Measurements from ENCODE around the gene FRMD8. TPM values are rescaled to one million over a fixed set of nuclear protein-coding genes. Genes with fewer than 3 reads are reported as not detected.

Gene FRMD8
- total and polyA plus RNA-seq, 2 experiments from 2014 or later = 25.4 to 106 TPM

- H3K9me3 ChIP-seq (ENCODE audit: low read depth) = no peaks in the 10 kb centered on the region
- H3K9me2 ChIP-seq (ENCODE audit: insufficient read depth) = no peaks in the 10 kb centered on the region
- peaks cover 59% of the 10 kb centered on the region for H3F3A ChIP-seq (ENCODE audit: insufficient read depth)
- no peak for DNase-seq
- H3K79me2 ChIP-seq (ENCODE audit: insufficient read depth) = peaks cover 82% of the 10 kb centered on the region
- H3K4me1 ChIP-seq (ENCODE audit: insufficient read depth) = peaks cover 50% of the 10 kb centered on the region
- peak overlapping the region; percentile 100 for H3K27ac ChIP-seq
- H4K20me1 ChIP-seq (ENCODE audit: insufficient read depth) = peaks cover 10% of the 10 kb centered on the region
- H3K4me3 ChIP-seq = peak overlapping the region; percentile 65
- peaks cover 16% of the 10 kb centered on the region for H3K36me3 ChIP-seq (ENCODE audit: low read depth)
- 8 to 14% methylated on average over 7 of the region's 7 CpGs for WGBS, 2 experiments (ENCODE audit: low coverage in 1 of 2, low lambda C conversion rate in 2 of 2, missing lambda C conversion rate in 2 of 2)
- TF ChIP-seq EZH2phosphoT487 (IDR thresholded peaks at IDR 0.05; ENCODE audit: insufficient read depth, low read depth) = no peak
- no peak for TF ChIP-seq EZH2 (IDR thresholded peaks at IDR 0.05; ENCODE audit: insufficient read depth, poor library complexity, severe bottlenecking)
- H3K9ac ChIP-seq = peak overlapping the region; percentile 100
- in situ Hi-C loops (cut with MboI) = no loop called here
- H3K4me2 ChIP-seq (ENCODE audit: unreplicated experiment) = peak overlapping the region; percentile 85
- no peaks in the 10 kb centered on the region for H3K27me3 ChIP-seq (replicated peaks; ENCODE audit: insufficient read depth)
- no peak overlapping the region for H2AFZ ChIP-seq
These were observed 33.0 kb downstream of the FRMD8 start for GRCh38 chr11:65419460-65419771.

DNA sequence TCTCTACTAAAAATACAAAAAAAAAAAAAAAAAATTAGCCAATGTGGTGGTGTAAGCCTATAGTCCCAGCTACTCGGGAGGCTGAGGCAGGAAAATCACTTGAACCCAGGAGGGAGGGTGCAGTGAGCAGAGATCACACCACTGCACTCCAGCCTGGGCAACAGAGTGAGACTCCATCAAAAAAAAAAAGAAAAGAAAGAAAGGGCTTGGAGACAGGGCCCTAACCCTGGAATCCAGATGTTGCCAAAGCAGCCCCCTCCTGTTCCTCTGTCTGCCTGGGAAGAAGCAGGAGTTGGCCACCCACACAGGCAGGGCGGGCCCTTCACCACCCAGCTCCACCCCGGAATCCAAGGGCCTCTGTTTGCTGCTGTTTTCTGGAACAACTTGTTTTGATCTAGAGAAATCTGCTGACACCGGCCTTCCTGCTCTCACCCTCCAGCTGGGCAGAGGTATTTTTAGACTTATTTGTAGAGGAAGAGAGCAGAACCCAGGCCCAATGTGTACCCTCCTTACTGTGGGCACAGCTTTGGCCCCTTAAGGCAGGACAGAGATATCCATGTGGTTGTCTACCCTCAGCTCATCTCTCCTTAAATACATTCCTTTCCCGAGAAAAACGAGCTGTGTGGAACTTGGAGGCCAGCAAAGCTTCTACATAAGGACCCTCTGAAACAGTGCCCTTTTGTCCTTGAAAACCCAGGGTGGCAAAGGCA is 33.5 kb downstream of the FRMD8 start:
- Histone ChIP-seq H2AFZ (no peak overlapping the region), H3K27ac (peak overlapping the region; percentile 100), H4K20me1 (ENCODE audit: insufficient read depth) (peaks cover 15% of the 10 kb centered on the region), H3K9me2 (ENCODE audit: insufficient read depth) (no peaks in the 10 kb centered on the region), H3K4me2 (ENCODE audit: unreplicated experiment) (peak overlapping the region; percentile 96), H3F3A (ENCODE audit: insufficient read depth) (peaks cover 60% of the 10 kb centered on the region), H3K4me1 (ENCODE audit: insufficient read depth) (peaks cover 47% of the 10 kb centered on the region), H3K27me3 (replicated peaks; ENCODE audit: insufficient read depth) (no peaks in the 10 kb centered on the region), H3K9me3 (ENCODE audit: low read depth) (no peaks in the 10 kb centered on the region), H3K9ac (peak overlapping the region; percentile 100), H3K36me3 (ENCODE audit: low read depth) (peaks cover 21% of the 10 kb centered on the region), H3K4me3 (peak overlapping the region; percentile 65), H3K79me2 (ENCODE audit: insufficient read depth) (peaks cover 84% of the 10 kb centered on the region)
- TF ChIP-seq EZH2phosphoT487 (IDR thresholded peaks at IDR 0.05; ENCODE audit: insufficient read depth, low read depth) = no peak
- no peak for TF ChIP-seq EZH2 (IDR thresholded peaks at IDR 0.05; ENCODE audit: insufficient read depth, poor library complexity, severe bottlenecking)
- peak; percentile 96 for DNase-seq
- in situ Hi-C loops (cut with MboI) = no loop called here
- 0 to 5% methylated on average over 6 of the region's 6 CpGs for WGBS, 2 experiments (ENCODE audit: low coverage in 1 of 2, low lambda C conversion rate in 2 of 2, missing lambda C conversion rate in 2 of 2)

GRCh38 chr11:65420506-65420905 is 34.1 kb downstream of the FRMD8 start:
- Histone ChIP-seq H4K20me1 (ENCODE audit: insufficient read depth) (peaks cover 21% of the 10 kb centered on the region), H3K9me3 (ENCODE audit: low read depth) (no peaks in the 10 kb centered on the region), H3K36me3 (ENCODE audit: low read depth) (peaks cover 27% of the 10 kb centered on the region), H2AFZ (no peak overlapping the region), H3K4me2 (ENCODE audit: unreplicated experiment) (peak overlapping the region; percentile 96), H3K79me2 (ENCODE audit: insufficient read depth) (peaks cover 84% of the 10 kb centered on the region), H3K27ac (peak overlapping the region; percentile 100), H3K4me1 (ENCODE audit: insufficient read depth) (peaks cover 47% of the 10 kb centered on the region), H3K9me2 (ENCODE audit: insufficient read depth) (no peaks in the 10 kb centered on the region), H3K9ac (peak overlapping the region; percentile 100), H3F3A (ENCODE audit: insufficient read depth) (peaks cover 60% of the 10 kb centered on the region), H3K4me3 (peak overlapping the region; percentile 65), H3K27me3 (replicated peaks; ENCODE audit: insufficient read depth) (no peaks in the 10 kb centered on the region)
- in situ Hi-C loops (cut with MboI) = no loop called here
- TF ChIP-seq EZH2 (IDR thresholded peaks at IDR 0.05; ENCODE audit: insufficient read depth, poor library complexity, severe bottlenecking) (no peak), EZH2phosphoT487 (IDR thresholded peaks at IDR 0.05; ENCODE audit: insufficient read depth, low read depth) (no peak)
- no peak for DNase-seq
- 6 to 7% methylated on average over 2 of the region's 2 CpGs for WGBS, 2 experiments (ENCODE audit: low coverage in 1 of 2, low lambda C conversion rate in 2 of 2, missing lambda C conversion rate in 2 of 2)

GRCh38 chr11:65420979-65421793 is 34.7 kb downstream of the FRMD8 start:
- H3K9ac ChIP-seq = peak overlapping the region; percentile 100

More at GRCh38 chr11:65420979-65421793, 34.7 kb downstream of the FRMD8 start:
- in situ Hi-C loops (cut with MboI) = no loop called here
- WGBS, 2 experiments (ENCODE audit: low coverage in 1 of 2, low lambda C conversion rate in 2 of 2, missing lambda C conversion rate in 2 of 2) = 1 to 3% methylated on average over 14 to 15 of the region's 15 CpGs
- peak overlapping the region; percentile 97 for H3K4me2 ChIP-seq (ENCODE audit: unreplicated experiment)
- no peaks in the 10 kb centered on the region for H3K9me2 ChIP-seq (ENCODE audit: insufficient read depth)
- H4K20me1 ChIP-seq (ENCODE audit: insufficient read depth) = peaks cover 28% of the 10 kb centered on the region
- H3F3A ChIP-seq (ENCODE audit: insufficient read depth) = peaks cover 62% of the 10 kb centered on the region
- no peaks in the 10 kb centered on the region for H3K27me3 ChIP-seq (replicated peaks; ENCODE audit: insufficient read depth)
- peak overlapping the region; percentile 93 for H3K4me3 ChIP-seq
- peak; percentile 99 for DNase-seq
- H3K27ac ChIP-seq = peak overlapping the region; percentile 100
- TF ChIP-seq EZH2 (IDR thresholded peaks at IDR 0.05; ENCODE audit: insufficient read depth, poor library complexity, severe bottlenecking) = no peak
- TF ChIP-seq EZH2phosphoT487 (IDR thresholded peaks at IDR 0.05; ENCODE audit: insufficient read depth, low read depth) = 0 out of 2 replicates have a peak, but pooled peaks have one; percentile 37
- H2AFZ ChIP-seq = no peak overlapping the region
- no peaks in the 10 kb centered on the region for H3K9me3 ChIP-seq (ENCODE audit: low read depth)
- peaks cover 84% of the 10 kb centered on the region for H3K79me2 ChIP-seq (ENCODE audit: insufficient read depth)
- peaks cover 34% of the 10 kb centered on the region for H3K36me3 ChIP-seq (ENCODE audit: low read depth)
- peaks cover 47% of the 10 kb centered on the region for H3K4me1 ChIP-seq (ENCODE audit: insufficient read depth)
